HL-60 (cell line): ENCODE results near the gene FOXP2.

Experiments used
- DNase-seq, 2 experiments: peaks; one replicate each; pipeline ENCODE4 v3.0.0-alpha.2; 2010 to 2020; ENCODE audit warnings: low read depth in 1 of 2, low spot score in 1 of 2
- H3K27ac ChIP-seq: fragments of 250-450 bp; sonication (Bioruptor Pico); replicated peaks from 2 replicates; pipeline ENCODE4 v1.5.1; 2020; ENCODE audit warnings: mild to moderate bottlenecking, moderate library complexity
- H3K27me3 ChIP-seq: fragments of 250-450 bp; sonication (Bioruptor Pico); 2 replicates; pipeline ENCODE4 v1.5.1; 2021; ENCODE audit warnings: mild to moderate bottlenecking, moderate library complexity; ENCODE audit not compliant: insufficient read depth, poor library complexity, severe bottlenecking
- H3K4me3 ChIP-seq: replicated peaks from 2 replicates; pipeline ENCODE4 v1.5.1; 2011; ENCODE audit warnings: mild to moderate bottlenecking, control low read depth, low read length; ENCODE audit not compliant: insufficient read depth
- GABPA ChIP-seq: IDR thresholded peaks from 2 replicates; pipeline ENCODE4 v1.6.1; 2012; ENCODE audit warnings: low read depth
- POLR2AphosphoS5 ChIP-seq: IDR thresholded peaks from 2 replicates; pipeline ENCODE4 v1.6.1; 2012; ENCODE audit warnings: low read depth
- SPI1 ChIP-seq: IDR thresholded peaks from 2 replicates; pipeline ENCODE4 v1.6.1; 2012; ENCODE audit warnings: low read depth, mild to moderate bottlenecking, borderline replicate concordance
- TF ChIP-seq, protein P1 (sequence below): IDR thresholded peaks from one replicate; pipeline ENCODE4 v1.5.1; 2011; ENCODE audit warnings: low read length, control low read depth, inconsistent platforms; ENCODE audit not compliant: insufficient read depth
- TF ChIP-seq, protein P2 (sequence below): IDR thresholded peaks from 2 replicates; pipeline ENCODE4 v1.6.1; 2012; ENCODE audit warnings: low read depth; ENCODE audit not compliant: insufficient replicate concordance

The FOXP2 gene

DNA sequence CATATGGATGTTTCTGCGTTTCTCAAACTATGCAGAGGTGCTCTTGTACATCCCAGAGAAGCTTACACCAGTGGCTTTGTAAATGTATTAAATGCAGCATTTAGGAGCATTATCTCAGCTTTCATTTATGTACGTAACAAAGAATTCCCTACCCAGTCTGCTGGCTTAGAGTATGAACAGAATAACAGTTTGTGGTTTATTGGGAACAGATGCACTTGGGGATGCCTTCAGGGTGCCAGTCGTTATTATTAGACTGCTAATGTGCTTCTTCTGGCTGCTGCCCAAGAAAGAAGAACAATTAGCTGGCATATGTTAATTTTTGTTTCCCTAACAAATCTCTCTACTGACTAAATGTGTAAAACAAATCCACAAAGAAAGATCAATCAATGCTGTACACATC is 241.9 kb downstream of the FOXP2 start:
- DNase-seq, result no peak
- no peak overlapping the region for H3K4me3 ChIP-seq
- H3K27ac ChIP-seq, result no peak overlapping the region
- TF ChIP-seq, protein P1, sequence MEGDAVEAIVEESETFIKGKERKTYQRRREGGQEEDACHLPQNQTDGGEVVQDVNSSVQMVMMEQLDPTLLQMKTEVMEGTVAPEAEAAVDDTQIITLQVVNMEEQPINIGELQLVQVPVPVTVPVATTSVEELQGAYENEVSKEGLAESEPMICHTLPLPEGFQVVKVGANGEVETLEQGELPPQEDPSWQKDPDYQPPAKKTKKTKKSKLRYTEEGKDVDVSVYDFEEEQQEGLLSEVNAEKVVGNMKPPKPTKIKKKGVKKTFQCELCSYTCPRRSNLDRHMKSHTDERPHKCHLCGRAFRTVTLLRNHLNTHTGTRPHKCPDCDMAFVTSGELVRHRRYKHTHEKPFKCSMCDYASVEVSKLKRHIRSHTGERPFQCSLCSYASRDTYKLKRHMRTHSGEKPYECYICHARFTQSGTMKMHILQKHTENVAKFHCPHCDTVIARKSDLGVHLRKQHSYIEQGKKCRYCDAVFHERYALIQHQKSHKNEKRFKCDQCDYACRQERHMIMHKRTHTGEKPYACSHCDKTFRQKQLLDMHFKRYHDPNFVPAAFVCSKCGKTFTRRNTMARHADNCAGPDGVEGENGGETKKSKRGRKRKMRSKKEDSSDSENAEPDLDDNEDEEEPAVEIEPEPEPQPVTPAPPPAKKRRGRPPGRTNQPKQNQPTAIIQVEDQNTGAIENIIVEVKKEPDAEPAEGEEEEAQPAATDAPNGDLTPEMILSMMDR, result no peak
- TF ChIP-seq POLR2AphosphoS5 (no peak), SPI1 (no peak), GABPA (no peak)
- TF ChIP-seq, protein P2, sequence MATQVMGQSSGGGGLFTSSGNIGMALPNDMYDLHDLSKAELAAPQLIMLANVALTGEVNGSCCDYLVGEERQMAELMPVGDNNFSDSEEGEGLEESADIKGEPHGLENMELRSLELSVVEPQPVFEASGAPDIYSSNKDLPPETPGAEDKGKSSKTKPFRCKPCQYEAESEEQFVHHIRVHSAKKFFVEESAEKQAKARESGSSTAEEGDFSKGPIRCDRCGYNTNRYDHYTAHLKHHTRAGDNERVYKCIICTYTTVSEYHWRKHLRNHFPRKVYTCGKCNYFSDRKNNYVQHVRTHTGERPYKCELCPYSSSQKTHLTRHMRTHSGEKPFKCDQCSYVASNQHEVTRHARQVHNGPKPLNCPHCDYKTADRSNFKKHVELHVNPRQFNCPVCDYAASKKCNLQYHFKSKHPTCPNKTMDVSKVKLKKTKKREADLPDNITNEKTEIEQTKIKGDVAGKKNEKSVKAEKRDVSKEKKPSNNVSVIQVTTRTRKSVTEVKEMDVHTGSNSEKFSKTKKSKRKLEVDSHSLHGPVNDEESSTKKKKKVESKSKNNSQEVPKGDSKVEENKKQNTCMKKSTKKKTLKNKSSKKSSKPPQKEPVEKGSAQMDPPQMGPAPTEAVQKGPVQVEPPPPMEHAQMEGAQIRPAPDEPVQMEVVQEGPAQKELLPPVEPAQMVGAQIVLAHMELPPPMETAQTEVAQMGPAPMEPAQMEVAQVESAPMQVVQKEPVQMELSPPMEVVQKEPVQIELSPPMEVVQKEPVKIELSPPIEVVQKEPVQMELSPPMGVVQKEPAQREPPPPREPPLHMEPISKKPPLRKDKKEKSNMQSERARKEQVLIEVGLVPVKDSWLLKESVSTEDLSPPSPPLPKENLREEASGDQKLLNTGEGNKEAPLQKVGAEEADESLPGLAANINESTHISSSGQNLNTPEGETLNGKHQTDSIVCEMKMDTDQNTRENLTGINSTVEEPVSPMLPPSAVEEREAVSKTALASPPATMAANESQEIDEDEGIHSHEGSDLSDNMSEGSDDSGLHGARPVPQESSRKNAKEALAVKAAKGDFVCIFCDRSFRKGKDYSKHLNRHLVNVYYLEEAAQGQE, result no peak
- H3K27me3 ChIP-seq, result no peaks in the 10 kb centered on the region

DNA sequence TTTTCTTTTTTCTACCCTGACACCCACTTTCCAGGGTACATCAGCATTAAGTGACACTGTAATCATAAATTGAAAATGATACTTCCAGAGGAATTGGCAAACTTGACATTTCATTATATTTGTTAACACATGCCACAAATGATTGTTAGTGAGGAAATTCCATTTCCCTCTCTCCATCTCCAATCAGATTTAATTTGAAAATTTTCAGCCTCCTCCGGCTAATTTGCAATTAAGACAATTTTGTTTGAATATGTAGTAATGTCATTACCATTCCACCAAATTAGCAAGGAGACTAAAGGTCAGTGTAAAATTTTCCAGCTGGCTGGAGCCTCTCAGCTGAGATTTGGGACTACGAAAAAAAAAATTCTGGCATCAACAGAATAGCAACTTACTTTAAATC is 242.7 kb downstream of the FOXP2 start:
- no peak for DNase-seq
- Histone ChIP-seq H3K4me3 (no peak overlapping the region), H3K27me3 (no peaks in the 10 kb centered on the region), H3K27ac (no peak overlapping the region)
- no peak for TF ChIP-seq SPI1
- no peak for TF ChIP-seq POLR2AphosphoS5
- TF ChIP-seq, protein P1, result no peak
- TF ChIP-seq, protein P2, result no peak
- no peak for TF ChIP-seq GABPA

DNA sequence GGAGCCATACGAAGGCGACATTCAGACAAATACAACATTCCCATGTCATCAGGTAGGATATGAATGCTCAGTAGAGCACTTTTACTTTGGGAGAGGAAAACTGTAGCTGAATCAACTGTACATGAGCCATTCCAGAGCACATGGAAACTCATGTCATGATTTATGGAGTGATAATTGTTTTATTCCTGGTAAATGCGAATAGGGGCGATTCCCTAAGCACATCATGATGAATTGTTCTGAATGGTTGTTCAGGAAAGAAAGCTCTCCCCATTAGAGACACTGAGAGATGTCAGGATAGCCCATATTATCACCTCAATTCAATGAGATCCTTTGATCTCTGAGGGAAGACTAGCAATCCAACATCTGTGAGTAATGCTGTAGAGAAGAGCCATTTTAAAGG is 243.6 kb downstream of the FOXP2 start:
- Histone ChIP-seq H3K27me3 (no peaks in the 10 kb centered on the region), H3K27ac (no peak overlapping the region), H3K4me3 (no peak overlapping the region)
- TF ChIP-seq, protein P1, result no peak
- TF ChIP-seq POLR2AphosphoS5 (no peak), GABPA (no peak), SPI1 (no peak)
- TF ChIP-seq, protein P2, result no peak
- no peak for DNase-seq
